ENCODE results near the gene KCNN2. TPM values are rescaled to one million over a fixed set of nuclear protein-coding genes. Genes with fewer than 3 reads are reported as not detected.

The KCNN2 gene
- total and polyA plus RNA-seq, 2 donors (not counting 3 experiments of a cell fraction or from before 2014, with no cell fraction given): 0.32 to 1.9 TPM

- TF ChIP-seq CTCF (IDR thresholded peaks at IDR 0.05; ENCODE audit: extremely low read depth in 1 of 2, insufficient read depth in 1 of 2, low read depth in 1 of 2, low read length in 2 of 2) (no peak), MYC (IDR thresholded peaks at IDR 0.05; ENCODE audit: low read depth, low read length) (no peak), GATA2 (IDR thresholded peaks at IDR 0.05; ENCODE audit: insufficient read depth, insufficient read length, low read depth, low read length) (no peak), POLR2A (IDR thresholded peaks at IDR 0.05; ENCODE audit: low read depth, low read length) (no peak), JUN (IDR thresholded peaks at IDR 0.05; ENCODE audit: borderline replicate concordance, insufficient read depth, insufficient read length, low read depth) (no peak), MAX (IDR thresholded peaks at IDR 0.05; ENCODE audit: insufficient read depth, insufficient read length) (no peak), FOS (IDR thresholded peaks at IDR 0.05; ENCODE audit: borderline replicate concordance, insufficient read depth, low read length) (no peak), EZH2 (IDR thresholded peaks at IDR 0.05; ENCODE audit: borderline replicate concordance, low read depth, low read length, severe bottlenecking) (no peak), POLR2AphosphoS5 (IDR thresholded peaks at IDR 0.05; ENCODE audit: insufficient read depth, low read depth, low read length) (no peak)
- Histone ChIP-seq H3K27ac (ENCODE audit: insufficient read depth, low read depth, low read length) (no peak overlapping the region), H3K4me3 (replicated peaks in 1 of 3; ENCODE audit: insufficient read depth in 1 of 3, low read depth in 1 of 3, low read length in 3 of 3) (no peak overlapping the region), H4K20me1 (replicated peaks; ENCODE audit: control insufficient read depth, extremely low read depth, insufficient read depth, low read length) (no peaks in the 10 kb centered on the region), H3K4me2 (ENCODE audit: insufficient read depth, low read length) (no peak overlapping the region), H3K4me1 (ENCODE audit: control insufficient read depth, extremely low read depth, insufficient read depth, low read length) (peaks cover 26% of the 10 kb centered on the region), H3K36me3 (ENCODE audit: control insufficient read depth in 2 of 2, extremely low read depth in 1 of 2, insufficient read depth in 2 of 2, low read length in 2 of 2) (no peaks in the 10 kb centered on the region), H3K27me3 (ENCODE audit: control insufficient read depth in 2 of 2, insufficient read depth in 2 of 2, low read length in 2 of 2) (no peaks in the 10 kb centered on the region), H3K9me3 (replicated peaks; ENCODE audit: control insufficient read depth, insufficient read depth, low read length) (no peaks in the 10 kb centered on the region), H3K9me1 (replicated peaks; ENCODE audit: control insufficient read depth, extremely low read depth, insufficient read depth, low read length) (no peaks in the 10 kb centered on the region), H3K79me2 (ENCODE audit: control insufficient read depth, insufficient read depth, low read length) (no peaks in the 10 kb centered on the region), H2AFZ (ENCODE audit: low read depth, low read length) (no peak overlapping the region), H3K9ac (replicated peaks; ENCODE audit: extremely low read depth, insufficient read depth, low read length) (no peak overlapping the region)
- intact Hi-C loops (cut with micrococcal nuclease) (no loop called here), dilution Hi-C loops (cut with MboI; ENCODE audit: extremely low pct_ligation_motif_present, low sequenced_read_pairs) (no loop called here)
- ChIA-PET CTCF (interaction anchor here (0.6 to 1.4 kb wide), 3 partner anchors 134 to 704 kb away, joined by 3 read pairs; no protein-coding TSS in a partner anchor), POLR2A (no interaction called here)
- no TSS peak for BruUV-seq (replicated peaks)
- FAIRE-seq: no peak
- DNase-seq (ENCODE audit: low read depth, low spot score): no peak
Measured at GRCh38 chr5:114316167-114316566, 45.7 kb upstream of the KCNN2 start.

Measured in endothelial cell of umbilical vein (primary cell).